Lower leg skin (tissue), 4 donors: ENCODE measurements around the gene PAN3. TPM values are rescaled to one million over a fixed set of nuclear protein-coding genes. Genes with fewer than 3 reads are reported as not detected.

Experiments used
- DNase-seq, 2 donors: peaks; one replicate each; pipeline ENCODE4 v3.0.0-alpha.2; 2019; ENCODE audit warnings: low spot score in 2 of 2
- H3K4me3 ChIP-seq: fragments of 200-600 bp; sonication (generic); 2 replicates; pipeline ENCODE4 v1.5.1; 2017; ENCODE audit warnings: mild to moderate bottlenecking, low read depth; ENCODE audit not compliant: poor library complexity, severe bottlenecking
- POLR2A ChIP-seq, 2 donors: fragments of 450-650 bp; IDR thresholded peaks; one replicate each; pipeline ENCODE4 v1.6.1; 2016 to 2017; ENCODE audit warnings: antibody characterized with exemption in 2 of 2, mild to moderate bottlenecking in 1 of 2, moderate library complexity in 1 of 2
- WGBS, 2 donors: methylation state at CpG; one replicate each; pipeline ENCODE4 v1.1.5; 2018; 5-methylcytosine and 5-hydroxymethylcytosine counted together
- intact Hi-C: fragments of 100-400 bp; cut with DNase I; formaldehyde crosslinking; loops from one replicate; pipeline ENCODE4 v1.15.0; 2023; ENCODE audit warnings: low total_unique reads
- total RNA-seq, 4 donors: library from RNA; depleted of rRNA; stranded (reverse); fragments of >200 nt; gene quantifications; one replicate each; pipeline ENCODE4 v1.1.0, GENCODE V29; 2016
- TF ChIP-seq, protein P1 (sequence below), 3 donors: fragments of 450-650 bp; IDR thresholded peaks; one replicate each; pipeline ENCODE4 v1.5.1; 2016; ENCODE audit warnings: antibody characterized with exemption in 3 of 3, mild to moderate bottlenecking in 3 of 3, moderate library complexity in 2 of 3

Gene PAN3
- total RNA-seq, 4 donors from 2014 or later, result 32.2 to 57.7 (median 46.9) TPM

DNA sequence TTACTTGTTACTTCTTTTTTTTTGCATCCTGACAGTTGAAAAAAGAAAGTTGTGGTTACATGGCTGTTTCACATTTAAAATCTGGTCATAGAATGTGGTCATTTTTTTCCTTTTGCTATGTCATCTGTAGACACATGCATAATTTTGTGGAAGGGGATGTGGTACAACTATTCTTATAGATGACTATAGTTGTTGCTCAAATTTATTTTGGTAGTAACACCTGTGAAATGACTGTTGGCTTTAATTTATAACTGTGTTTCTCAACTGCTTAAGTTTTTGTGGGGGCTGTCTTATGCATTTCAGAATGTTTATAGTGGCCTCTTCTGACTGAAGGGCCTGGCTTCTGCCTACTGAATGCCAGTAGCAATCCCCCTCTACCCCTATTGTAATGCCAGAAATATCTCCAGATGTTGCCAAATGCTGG lies 130.5 kb downstream of the PAN3 start:
- TF ChIP-seq POLR2A (IDR thresholded peaks at IDR 0.05), result no peak
- TF ChIP-seq, protein P1, sequence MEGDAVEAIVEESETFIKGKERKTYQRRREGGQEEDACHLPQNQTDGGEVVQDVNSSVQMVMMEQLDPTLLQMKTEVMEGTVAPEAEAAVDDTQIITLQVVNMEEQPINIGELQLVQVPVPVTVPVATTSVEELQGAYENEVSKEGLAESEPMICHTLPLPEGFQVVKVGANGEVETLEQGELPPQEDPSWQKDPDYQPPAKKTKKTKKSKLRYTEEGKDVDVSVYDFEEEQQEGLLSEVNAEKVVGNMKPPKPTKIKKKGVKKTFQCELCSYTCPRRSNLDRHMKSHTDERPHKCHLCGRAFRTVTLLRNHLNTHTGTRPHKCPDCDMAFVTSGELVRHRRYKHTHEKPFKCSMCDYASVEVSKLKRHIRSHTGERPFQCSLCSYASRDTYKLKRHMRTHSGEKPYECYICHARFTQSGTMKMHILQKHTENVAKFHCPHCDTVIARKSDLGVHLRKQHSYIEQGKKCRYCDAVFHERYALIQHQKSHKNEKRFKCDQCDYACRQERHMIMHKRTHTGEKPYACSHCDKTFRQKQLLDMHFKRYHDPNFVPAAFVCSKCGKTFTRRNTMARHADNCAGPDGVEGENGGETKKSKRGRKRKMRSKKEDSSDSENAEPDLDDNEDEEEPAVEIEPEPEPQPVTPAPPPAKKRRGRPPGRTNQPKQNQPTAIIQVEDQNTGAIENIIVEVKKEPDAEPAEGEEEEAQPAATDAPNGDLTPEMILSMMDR (IDR thresholded peaks at IDR 0.05), result no peak
- DNase-seq, result no peak
- H3K4me3 ChIP-seq, result no peak overlapping the region
- intact Hi-C loops, result no loop called here

DNA sequence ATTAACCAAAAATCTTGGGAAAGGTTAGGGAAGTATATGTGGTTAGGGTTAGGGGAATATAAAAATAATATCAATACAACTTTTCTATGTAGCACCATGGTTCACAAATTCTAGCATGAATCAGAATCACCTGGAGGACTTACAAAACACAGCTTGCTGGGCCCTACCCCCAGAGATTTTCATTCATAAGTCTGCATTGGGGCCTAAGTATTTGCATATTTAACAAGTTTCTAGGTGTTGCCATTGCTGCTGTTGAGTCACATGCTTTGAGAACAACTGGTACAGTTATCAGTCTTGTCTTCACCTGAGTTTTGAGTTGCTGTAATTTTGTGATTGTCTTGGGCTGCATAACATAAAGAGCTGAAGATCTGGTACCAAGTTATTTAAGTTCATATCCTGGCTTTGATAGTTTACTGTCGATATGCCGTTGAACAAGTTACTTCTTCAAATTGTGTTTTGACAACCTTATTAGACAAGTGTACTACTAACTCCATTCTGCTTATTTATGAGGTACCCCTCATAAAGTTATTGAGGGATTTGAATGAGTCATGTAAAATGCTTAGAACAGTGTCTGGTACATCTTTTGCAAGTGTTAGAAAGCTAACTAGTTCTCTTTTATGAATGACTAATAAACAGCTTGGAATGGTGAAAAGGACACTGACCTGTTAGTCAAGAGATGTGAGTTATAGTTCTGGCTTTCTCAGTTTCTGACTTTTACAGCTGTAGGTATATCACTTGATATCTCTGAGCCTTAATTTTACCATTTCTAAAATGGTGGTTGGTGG lies 132.9 kb downstream of the PAN3 start:
- intact Hi-C loops, result no loop called here
- DNase-seq, result no peak
- WGBS, 2 donors, result 93 to 97% methylated on average over 2 of the region's 2 CpGs
- no peak for TF ChIP-seq POLR2A (IDR thresholded peaks at IDR 0.05)
- TF ChIP-seq, protein P1 (IDR thresholded peaks at IDR 0.05), result no peak
- no peak overlapping the region for H3K4me3 ChIP-seq

DNA sequence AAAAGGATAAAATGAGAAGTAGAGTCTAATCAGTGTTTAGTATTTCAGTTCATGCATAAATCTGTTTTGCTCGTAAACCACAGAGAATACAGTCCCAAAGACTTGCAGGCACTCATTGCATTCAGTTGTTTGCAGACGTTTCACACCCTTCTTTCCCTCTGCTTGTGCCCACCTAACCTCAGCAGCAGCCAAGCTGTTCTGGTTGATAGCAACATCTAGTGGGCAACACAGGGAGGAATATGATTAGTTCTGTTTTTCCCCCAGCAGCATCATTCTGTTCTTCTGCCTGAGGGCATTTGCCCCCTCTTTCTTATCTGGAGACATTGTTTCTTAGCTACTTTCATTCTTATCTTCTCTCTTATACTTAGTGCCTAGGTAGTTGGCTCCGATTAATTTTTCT lies 135.6 kb downstream of the PAN3 start:
- WGBS, 2 donors, result 81 to 83% methylated on average over 3 of the region's 3 CpGs
- no peak for DNase-seq
- H3K4me3 ChIP-seq, result no peak overlapping the region
- intact Hi-C loops, result no loop called here
- TF ChIP-seq, protein P1 (IDR thresholded peaks at IDR 0.05), result no peak
- TF ChIP-seq POLR2A (IDR thresholded peaks at IDR 0.05), result no peak

DNA sequence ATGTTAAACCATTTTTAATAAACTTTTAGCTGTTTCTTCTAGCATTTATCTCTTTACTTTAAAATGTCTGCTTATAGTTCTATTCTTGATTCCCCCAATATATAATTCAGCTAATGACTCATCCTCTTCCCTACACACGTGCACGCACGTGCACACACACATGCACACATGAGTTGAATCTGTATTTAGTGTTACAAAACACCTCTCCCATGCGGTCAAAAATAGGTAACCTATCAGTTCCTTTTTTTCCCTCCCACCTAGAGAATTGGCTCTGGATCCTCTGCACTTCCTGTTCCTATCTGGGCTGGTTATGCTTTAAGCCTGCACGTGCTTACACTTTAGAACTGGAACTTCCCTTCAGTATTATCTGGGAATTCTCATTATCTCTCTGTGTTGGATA lies 144.1 kb downstream of the PAN3 start:
- no peak for DNase-seq
- WGBS, 2 donors, result 88 to 93% methylated on average over 5 of the region's 5 CpGs
- no peak overlapping the region for H3K4me3 ChIP-seq
- intact Hi-C loops, result no loop called here
- TF ChIP-seq POLR2A (IDR thresholded peaks at IDR 0.05), result no peak
- TF ChIP-seq, protein P1 (IDR thresholded peaks at IDR 0.05), result no peak

DNA sequence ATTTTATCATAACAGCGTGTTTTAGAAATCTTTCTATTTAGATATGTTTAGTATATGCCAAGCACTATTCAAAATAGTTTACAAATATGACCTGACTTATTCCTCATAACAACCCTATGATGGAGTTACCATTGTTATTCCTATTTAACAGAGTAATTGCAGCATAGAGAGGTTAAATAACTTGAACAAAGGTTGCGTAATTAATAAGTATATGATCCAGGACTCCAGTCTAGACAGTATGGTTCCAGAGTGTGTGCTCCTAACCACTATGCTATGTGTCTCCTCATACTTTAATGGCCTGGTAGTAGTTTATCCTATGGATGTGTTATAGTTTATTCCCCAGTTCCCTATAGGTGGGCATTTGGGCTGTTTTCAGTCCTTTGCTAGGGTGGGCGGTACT lies 145.3 kb downstream of the PAN3 start:
- TF ChIP-seq, protein P1 (IDR thresholded peaks at IDR 0.05), result no peak
- no peak for TF ChIP-seq POLR2A (IDR thresholded peaks at IDR 0.05)
- no peak for DNase-seq
- WGBS, 2 donors, result 99% methylated on average over 3 of the region's 3 CpGs

DNA sequence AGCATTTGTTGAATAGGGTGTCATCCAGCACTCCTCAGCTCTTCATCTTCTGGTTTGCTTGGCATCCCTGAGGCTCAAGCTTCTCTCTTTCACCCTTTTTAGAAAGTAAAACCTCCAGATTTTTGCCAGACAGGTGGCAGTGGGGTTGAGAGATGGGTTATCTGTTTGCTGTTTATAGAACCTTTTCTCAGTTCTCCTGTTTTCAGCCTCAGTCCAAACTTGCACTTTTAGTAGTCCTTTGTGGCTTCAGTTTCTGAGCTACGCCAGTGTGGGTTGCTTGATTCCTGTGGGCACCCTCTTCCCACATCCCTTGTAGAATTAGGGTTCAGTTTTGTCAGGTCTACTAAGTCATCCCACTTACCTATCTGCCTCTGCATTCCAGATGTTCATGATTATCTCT lies 147.9 kb downstream of the PAN3 start:
- no peak overlapping the region for H3K4me3 ChIP-seq
- no peak for DNase-seq
- 94% methylated on average over 1 of the region's 1 CpG for WGBS, 2 donors
- intact Hi-C loops, result no loop called here
- TF ChIP-seq POLR2A (IDR thresholded peaks at IDR 0.05), result no peak
- TF ChIP-seq, protein P1 (IDR thresholded peaks at IDR 0.05), result no peak

More for the DNA sequence above, 145.3 kb downstream of the PAN3 start:
- H3K4me3 ChIP-seq, result no peak overlapping the region
- intact Hi-C loops, result no loop called here
